ENCODE results near the gene ELFN2. TPM values are rescaled to one million over a fixed set of nuclear protein-coding genes. Genes with fewer than 3 reads are reported as not detected.

The ELFN2 gene
- total RNA-seq, 1 donor from 2014 or later: 0.82 TPM

DNA sequence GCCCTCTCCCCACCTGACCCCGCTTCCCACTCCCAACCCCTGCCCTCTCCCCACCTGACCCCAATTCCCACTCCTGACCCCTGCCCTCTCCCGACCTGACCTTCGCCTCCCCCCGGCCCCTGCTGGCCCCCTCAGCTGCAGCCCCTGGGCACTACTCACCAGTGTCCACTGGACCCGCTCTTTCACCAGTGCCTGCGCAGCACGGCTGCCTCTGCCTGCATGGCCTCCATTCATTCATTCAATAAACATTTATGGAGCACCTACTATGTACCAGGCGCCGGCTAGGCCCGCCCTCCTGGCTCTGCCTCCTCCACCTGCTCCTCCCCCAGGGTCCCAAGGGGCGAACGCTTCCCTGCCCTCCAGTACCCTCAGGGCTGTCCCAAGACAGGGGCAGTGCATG is 42.6 kb downstream of the ELFN2 start:
- Histone ChIP-seq H2AFZ (replicated peaks) (no peak overlapping the region), H3K9ac (no peak overlapping the region), H3K4me3 (no peak overlapping the region), H3K4me2 (no peak overlapping the region), H3K27ac (no peak overlapping the region), H3F3A (ENCODE audit: low read depth) (no peaks in the 10 kb centered on the region), H3K36me3 (no peaks in the 10 kb centered on the region), H3K27me3 (no peaks in the 10 kb centered on the region), H3K4me1 (peaks cover 5% of the 10 kb centered on the region), H3K9me3 (ENCODE audit: low read depth) (no peaks in the 10 kb centered on the region), H4K20me1 (ENCODE audit: low read depth) (no peaks in the 10 kb centered on the region), H3K79me2 (ENCODE audit: low read depth) (no peaks in the 10 kb centered on the region)
- Mint-ChIP-seq H3K4me1 (peaks cover 16% of the 10 kb centered on the region), H3K27me3 (ENCODE audit: insufficient read depth, low read depth) (peaks cover 8% of the 10 kb centered on the region), H3K4me3 (no peak overlapping the region), H3K9me3 (no peaks in the 10 kb centered on the region), H3K27ac (no peak overlapping the region), H3K36me3 (no peaks in the 10 kb centered on the region)
- TF ChIP-seq EZH2phosphoT487 (IDR thresholded peaks at IDR 0.05): no peak
- no peak for DNase-seq (ENCODE audit: low spot score)

DNA sequence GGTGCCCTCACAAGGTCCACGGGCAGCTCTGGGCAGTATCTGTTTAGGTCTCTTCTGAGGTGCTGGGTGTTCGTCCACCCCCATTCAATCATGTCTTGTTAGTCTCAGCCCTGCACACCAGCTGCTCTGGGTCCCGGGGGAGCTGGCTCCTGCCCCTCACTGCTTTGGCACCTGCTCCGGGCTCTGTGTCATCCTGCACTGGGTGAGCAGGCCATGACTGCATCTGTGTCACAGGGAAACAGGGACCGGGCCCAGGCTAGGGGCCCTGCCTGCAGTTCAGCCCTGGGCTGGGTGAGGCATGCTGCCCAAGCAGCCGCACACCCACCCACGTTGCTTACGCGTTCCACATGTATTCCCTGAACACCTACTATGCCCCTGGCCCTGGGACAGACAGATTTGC is 43.9 kb downstream of the ELFN2 start:
- peaks cover 8% of the 10 kb centered on the region for H3K27me3 Mint-ChIP-seq (ENCODE audit: insufficient read depth, low read depth)
- Histone ChIP-seq H3K4me1 (peaks cover 5% of the 10 kb centered on the region), H4K20me1 (ENCODE audit: low read depth) (no peaks in the 10 kb centered on the region), H3K36me3 (no peaks in the 10 kb centered on the region), H3K27ac (no peak overlapping the region), H2AFZ (replicated peaks) (no peak overlapping the region), H3K79me2 (ENCODE audit: low read depth) (no peaks in the 10 kb centered on the region), H3K9ac (no peak overlapping the region), H3K27me3 (no peaks in the 10 kb centered on the region), H3K4me3 (no peak overlapping the region), H3K4me2 (no peak overlapping the region), H3K9me3 (ENCODE audit: low read depth) (no peaks in the 10 kb centered on the region), H3F3A (ENCODE audit: low read depth) (no peaks in the 10 kb centered on the region)
- no peak for TF ChIP-seq EZH2phosphoT487 (IDR thresholded peaks at IDR 0.05)
- TF ChIP-seq, protein P1, sequence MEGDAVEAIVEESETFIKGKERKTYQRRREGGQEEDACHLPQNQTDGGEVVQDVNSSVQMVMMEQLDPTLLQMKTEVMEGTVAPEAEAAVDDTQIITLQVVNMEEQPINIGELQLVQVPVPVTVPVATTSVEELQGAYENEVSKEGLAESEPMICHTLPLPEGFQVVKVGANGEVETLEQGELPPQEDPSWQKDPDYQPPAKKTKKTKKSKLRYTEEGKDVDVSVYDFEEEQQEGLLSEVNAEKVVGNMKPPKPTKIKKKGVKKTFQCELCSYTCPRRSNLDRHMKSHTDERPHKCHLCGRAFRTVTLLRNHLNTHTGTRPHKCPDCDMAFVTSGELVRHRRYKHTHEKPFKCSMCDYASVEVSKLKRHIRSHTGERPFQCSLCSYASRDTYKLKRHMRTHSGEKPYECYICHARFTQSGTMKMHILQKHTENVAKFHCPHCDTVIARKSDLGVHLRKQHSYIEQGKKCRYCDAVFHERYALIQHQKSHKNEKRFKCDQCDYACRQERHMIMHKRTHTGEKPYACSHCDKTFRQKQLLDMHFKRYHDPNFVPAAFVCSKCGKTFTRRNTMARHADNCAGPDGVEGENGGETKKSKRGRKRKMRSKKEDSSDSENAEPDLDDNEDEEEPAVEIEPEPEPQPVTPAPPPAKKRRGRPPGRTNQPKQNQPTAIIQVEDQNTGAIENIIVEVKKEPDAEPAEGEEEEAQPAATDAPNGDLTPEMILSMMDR (IDR thresholded peaks at IDR 0.05): no peak
- no peak for TF ChIP-seq EZH2 (IDR thresholded peaks at IDR 0.05)
- DNase-seq (ENCODE audit: low spot score): no peak
- peak overlapping the region; percentile 42 for H3K27ac Mint-ChIP-seq
- H3K4me1 Mint-ChIP-seq: peaks cover 20% of the 10 kb centered on the region
- H3K4me3 Mint-ChIP-seq: no peak overlapping the region
- no peaks in the 10 kb centered on the region for H3K9me3 Mint-ChIP-seq
- no peaks in the 10 kb centered on the region for H3K36me3 Mint-ChIP-seq

DNA sequence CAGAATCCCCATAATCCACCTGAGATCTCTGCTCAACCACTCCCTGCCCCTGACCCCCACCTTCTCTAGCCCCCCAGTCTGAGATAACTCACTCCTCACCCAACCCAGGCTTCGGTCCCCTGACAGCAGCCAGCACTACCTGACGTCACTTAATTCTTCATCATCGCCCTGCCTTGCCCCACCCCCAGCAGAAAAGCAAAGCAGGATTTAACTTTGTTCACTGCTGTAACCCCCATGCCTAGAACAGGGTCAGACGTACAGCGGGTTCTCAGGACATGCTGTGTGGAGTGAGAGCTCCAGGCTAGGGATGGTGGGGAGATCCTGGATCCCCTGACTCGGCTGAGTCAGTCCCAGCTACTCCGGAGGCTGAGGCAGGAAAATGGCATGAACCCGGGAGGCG is 45.8 kb downstream of the ELFN2 start:
- Mint-ChIP-seq H3K4me1 (peaks cover 16% of the 10 kb centered on the region), H3K4me3 (no peak overlapping the region), H3K27ac (no peak overlapping the region), H3K36me3 (no peaks in the 10 kb centered on the region), H3K9me3 (no peaks in the 10 kb centered on the region), H3K27me3 (ENCODE audit: insufficient read depth, low read depth) (peaks cover 6% of the 10 kb centered on the region)
- Histone ChIP-seq H3K9me3 (ENCODE audit: low read depth) (no peaks in the 10 kb centered on the region), H3K4me2 (no peak overlapping the region), H3K27ac (no peak overlapping the region), H2AFZ (replicated peaks) (no peak overlapping the region), H3F3A (ENCODE audit: low read depth) (no peaks in the 10 kb centered on the region), H3K79me2 (ENCODE audit: low read depth) (no peaks in the 10 kb centered on the region), H4K20me1 (ENCODE audit: low read depth) (no peaks in the 10 kb centered on the region), H3K36me3 (no peaks in the 10 kb centered on the region), H3K4me1 (peaks cover 6% of the 10 kb centered on the region), H3K27me3 (no peaks in the 10 kb centered on the region), H3K4me3 (no peak overlapping the region), H3K9ac (no peak overlapping the region)
- DNase-seq (ENCODE audit: low spot score): no peak
- TF ChIP-seq, protein P1 (IDR thresholded peaks at IDR 0.05): no peak
- TF ChIP-seq EZH2 (IDR thresholded peaks at IDR 0.05) (no peak), EZH2phosphoT487 (IDR thresholded peaks at IDR 0.05) (no peak)

DNA sequence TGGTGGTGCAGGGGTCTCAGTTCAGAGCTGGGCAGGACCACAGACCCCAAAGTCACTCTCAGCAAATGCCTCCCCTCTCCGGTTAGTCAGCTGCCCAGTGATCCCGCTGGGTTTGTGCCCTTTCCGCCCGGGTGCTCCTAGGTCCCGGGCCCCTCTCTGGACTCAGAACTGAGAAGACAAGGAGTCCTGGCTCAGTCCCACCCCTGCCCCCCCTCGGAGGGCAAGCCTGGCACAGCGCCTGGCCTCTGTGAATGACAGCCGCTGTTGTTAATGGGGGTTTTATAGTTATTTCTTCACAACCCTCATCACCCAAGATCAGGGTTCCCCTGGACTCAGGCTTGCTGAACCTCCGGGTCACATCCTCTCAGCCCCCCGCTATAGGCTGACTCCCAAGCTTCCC is 47.6 kb downstream of the ELFN2 start:
- Histone ChIP-seq H3K9ac (no peak overlapping the region), H3K9me3 (ENCODE audit: low read depth) (no peaks in the 10 kb centered on the region), H3K79me2 (ENCODE audit: low read depth) (no peaks in the 10 kb centered on the region), H3K27ac (no peak overlapping the region), H3K4me3 (no peak overlapping the region), H3F3A (ENCODE audit: low read depth) (no peaks in the 10 kb centered on the region), H3K36me3 (no peaks in the 10 kb centered on the region), H3K4me2 (no peak overlapping the region), H2AFZ (replicated peaks) (no peak overlapping the region), H4K20me1 (ENCODE audit: low read depth) (no peaks in the 10 kb centered on the region), H3K4me1 (peaks cover 6% of the 10 kb centered on the region), H3K27me3 (no peaks in the 10 kb centered on the region)
- Mint-ChIP-seq H3K4me3 (no peak overlapping the region), H3K27me3 (ENCODE audit: insufficient read depth, low read depth) (peaks cover 6% of the 10 kb centered on the region), H3K36me3 (no peaks in the 10 kb centered on the region), H3K4me1 (peaks cover 16% of the 10 kb centered on the region), H3K27ac (no peak overlapping the region), H3K9me3 (no peaks in the 10 kb centered on the region)
- no peak for DNase-seq (ENCODE audit: low spot score)
- TF ChIP-seq, protein P1 (IDR thresholded peaks at IDR 0.05): no peak
- TF ChIP-seq EZH2phosphoT487 (IDR thresholded peaks at IDR 0.05): no peak
- no peak for TF ChIP-seq EZH2 (IDR thresholded peaks at IDR 0.05)

Measured in neural progenitor cell (in vitro differentiated cells).